Measurements from ENCODE around the gene SMIM8.
A peak's percentile ranks its signal among the peaks of the same experiment; 100 is the strongest.

The SMIM8 gene

DNA sequence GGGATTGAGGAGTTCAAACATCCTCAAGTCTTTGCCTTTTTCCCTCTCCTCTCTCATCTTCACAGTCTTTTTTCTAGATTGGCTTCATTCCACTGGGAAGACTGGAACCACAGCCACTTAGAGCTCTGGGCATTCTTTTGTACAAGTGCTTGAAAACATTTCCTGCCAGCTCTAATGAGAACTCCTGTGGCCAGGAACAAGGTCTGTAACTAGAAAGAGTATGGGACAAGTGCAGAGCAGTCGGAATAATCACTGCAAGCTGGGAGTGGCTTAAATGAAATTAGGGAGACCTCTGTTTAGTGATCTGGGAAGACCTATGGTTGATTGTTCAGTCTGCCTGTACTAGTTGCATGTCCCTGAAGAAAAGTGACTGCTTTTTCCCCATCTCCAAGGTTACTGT lies 41.0 kb upstream of the SMIM8 start:
- in situ Hi-C loops (cut with HindIII; ENCODE audit: low pct_ligation_motif_present, low sequenced_read_pairs) = no loop called here
- TF ChIP-seq, protein P1, sequence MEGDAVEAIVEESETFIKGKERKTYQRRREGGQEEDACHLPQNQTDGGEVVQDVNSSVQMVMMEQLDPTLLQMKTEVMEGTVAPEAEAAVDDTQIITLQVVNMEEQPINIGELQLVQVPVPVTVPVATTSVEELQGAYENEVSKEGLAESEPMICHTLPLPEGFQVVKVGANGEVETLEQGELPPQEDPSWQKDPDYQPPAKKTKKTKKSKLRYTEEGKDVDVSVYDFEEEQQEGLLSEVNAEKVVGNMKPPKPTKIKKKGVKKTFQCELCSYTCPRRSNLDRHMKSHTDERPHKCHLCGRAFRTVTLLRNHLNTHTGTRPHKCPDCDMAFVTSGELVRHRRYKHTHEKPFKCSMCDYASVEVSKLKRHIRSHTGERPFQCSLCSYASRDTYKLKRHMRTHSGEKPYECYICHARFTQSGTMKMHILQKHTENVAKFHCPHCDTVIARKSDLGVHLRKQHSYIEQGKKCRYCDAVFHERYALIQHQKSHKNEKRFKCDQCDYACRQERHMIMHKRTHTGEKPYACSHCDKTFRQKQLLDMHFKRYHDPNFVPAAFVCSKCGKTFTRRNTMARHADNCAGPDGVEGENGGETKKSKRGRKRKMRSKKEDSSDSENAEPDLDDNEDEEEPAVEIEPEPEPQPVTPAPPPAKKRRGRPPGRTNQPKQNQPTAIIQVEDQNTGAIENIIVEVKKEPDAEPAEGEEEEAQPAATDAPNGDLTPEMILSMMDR (IDR thresholded peaks at IDR 0.05; ENCODE audit: low read depth, low read length, missing control alignments) = no peak
- no peak overlapping the region for H3K27ac ChIP-seq

DNA sequence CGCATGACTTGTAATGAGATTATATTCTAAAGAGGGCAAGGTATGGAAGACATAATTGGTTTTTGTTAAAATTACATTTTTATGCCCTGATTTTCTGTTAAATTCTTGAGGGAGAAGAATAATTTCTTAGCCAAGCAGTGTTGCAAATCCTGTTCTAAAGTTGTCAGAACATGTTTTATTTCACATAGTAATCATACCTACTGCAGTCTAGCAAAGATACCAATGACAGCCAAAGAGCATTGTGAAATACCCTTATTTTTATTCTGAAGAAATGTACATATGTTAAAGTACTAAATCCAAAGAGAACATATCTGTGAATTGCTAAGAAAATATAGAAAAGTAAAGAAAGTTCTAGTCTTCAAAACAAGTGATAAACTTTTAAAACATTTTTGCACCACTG lies 39.6 kb upstream of the SMIM8 start:
- TF ChIP-seq, protein P1 (IDR thresholded peaks at IDR 0.05; ENCODE audit: low read depth, low read length, missing control alignments) = no peak
- in situ Hi-C loops (cut with HindIII; ENCODE audit: low pct_ligation_motif_present, low sequenced_read_pairs) = no loop called here
- no peak overlapping the region for H3K4me3 ChIP-seq (ENCODE audit: low read depth, low read length)
- H3K36me3 ChIP-seq (replicated peaks) = no peaks in the 10 kb centered on the region
- no peak overlapping the region for H3K27ac ChIP-seq
- no peaks in the 10 kb centered on the region for H3K27me3 ChIP-seq (replicated peaks)
- no peak for DNase-seq

More for the DNA sequence above, 41.0 kb upstream of the SMIM8 start:
- Histone ChIP-seq H3K4me3 (ENCODE audit: low read depth, low read length) (no peak overlapping the region), H3K27me3 (replicated peaks) (no peaks in the 10 kb centered on the region), H3K36me3 (replicated peaks) (no peaks in the 10 kb centered on the region)
- DNase-seq = no peak

DNA sequence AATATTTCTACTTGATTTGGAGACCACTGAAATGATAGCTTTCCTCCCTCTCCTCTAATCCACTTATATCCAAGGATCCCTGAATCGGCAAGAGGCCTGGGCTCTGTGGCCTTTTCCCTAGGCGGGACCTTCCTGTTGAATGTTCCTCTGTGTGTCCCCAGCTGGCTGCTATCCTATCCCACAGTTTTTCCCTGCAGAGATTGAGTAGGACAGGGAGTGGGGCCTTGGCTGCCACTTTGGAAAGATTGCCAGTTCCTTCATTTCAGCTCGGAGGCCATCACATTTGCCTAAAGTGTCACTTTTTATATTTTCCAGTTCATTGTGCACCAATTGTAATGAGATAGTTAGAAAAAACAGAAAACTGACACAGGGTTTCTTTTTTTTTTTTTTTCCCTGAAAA lies 38.9 kb upstream of the SMIM8 start:
- no peaks in the 10 kb centered on the region for H3K27me3 ChIP-seq (replicated peaks)
- no peaks in the 10 kb centered on the region for H3K36me3 ChIP-seq (replicated peaks)
- TF ChIP-seq, protein P1 (IDR thresholded peaks at IDR 0.05; ENCODE audit: low read depth, low read length, missing control alignments) = no peak
- DNase-seq = no peak
- no peak overlapping the region for H3K27ac ChIP-seq
- in situ Hi-C loops (cut with HindIII; ENCODE audit: low pct_ligation_motif_present, low sequenced_read_pairs) = no loop called here
- H3K4me3 ChIP-seq (ENCODE audit: low read depth, low read length) = no peak overlapping the region

DNA sequence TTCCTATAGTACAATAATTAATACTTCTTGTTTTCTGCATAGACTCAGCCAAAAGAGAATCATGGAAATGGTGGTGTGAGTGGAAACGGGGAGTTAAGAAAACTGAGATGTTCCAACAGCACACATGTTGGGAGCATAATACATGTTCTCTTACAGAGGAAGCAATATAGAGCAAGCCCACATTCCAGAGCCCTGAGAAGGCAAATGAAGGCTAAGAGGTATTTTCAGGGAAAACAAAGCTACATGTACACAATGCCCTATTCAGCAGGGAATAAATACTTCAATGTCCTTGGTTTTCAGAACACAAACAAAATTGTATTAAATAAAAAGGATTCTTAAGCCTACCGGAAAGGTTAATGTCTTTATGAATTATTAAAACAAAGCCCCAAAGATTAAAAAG lies 35.1 kb upstream of the SMIM8 start:
- TF ChIP-seq, protein P1 (IDR thresholded peaks at IDR 0.05; ENCODE audit: low read depth, low read length, missing control alignments) = no peak
- H3K27me3 ChIP-seq (replicated peaks) = no peaks in the 10 kb centered on the region
- no peaks in the 10 kb centered on the region for H3K36me3 ChIP-seq (replicated peaks)
- no peak overlapping the region for H3K27ac ChIP-seq
- in situ Hi-C loops (cut with HindIII; ENCODE audit: low pct_ligation_motif_present, low sequenced_read_pairs) = no loop called here
- no peak overlapping the region for H3K4me3 ChIP-seq (ENCODE audit: low read depth, low read length)
- DNase-seq = peak; percentile 28

DNA sequence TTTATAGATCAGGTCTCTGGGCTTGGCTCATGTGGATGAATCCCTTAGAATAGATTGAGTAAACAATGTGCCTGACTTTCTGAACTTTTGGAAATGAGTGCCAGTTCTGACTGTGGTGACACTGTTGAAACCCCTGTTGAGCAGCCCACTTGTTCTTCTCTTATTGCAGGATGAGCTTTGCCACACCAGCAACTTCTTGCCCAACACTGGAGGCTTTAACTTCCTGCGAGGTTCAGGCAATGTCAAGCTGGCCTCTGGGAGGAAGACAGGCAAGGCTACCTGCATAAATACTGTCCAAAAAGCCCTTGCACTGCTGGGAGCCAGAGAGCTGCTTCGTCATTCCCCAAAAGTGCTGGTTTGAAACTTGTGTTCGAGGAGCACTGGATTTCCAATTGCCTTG lies 32.8 kb upstream of the SMIM8 start:
- DNase-seq = no peak
- H3K4me3 ChIP-seq (ENCODE audit: low read depth, low read length) = no peak overlapping the region
- TF ChIP-seq, protein P1 (IDR thresholded peaks at IDR 0.05; ENCODE audit: low read depth, low read length, missing control alignments) = no peak
- H3K27ac ChIP-seq = no peak overlapping the region
- no peaks in the 10 kb centered on the region for H3K27me3 ChIP-seq (replicated peaks)
- in situ Hi-C loops (cut with HindIII; ENCODE audit: low pct_ligation_motif_present, low sequenced_read_pairs) = no loop called here
- H3K36me3 ChIP-seq (replicated peaks) = no peaks in the 10 kb centered on the region

DNA sequence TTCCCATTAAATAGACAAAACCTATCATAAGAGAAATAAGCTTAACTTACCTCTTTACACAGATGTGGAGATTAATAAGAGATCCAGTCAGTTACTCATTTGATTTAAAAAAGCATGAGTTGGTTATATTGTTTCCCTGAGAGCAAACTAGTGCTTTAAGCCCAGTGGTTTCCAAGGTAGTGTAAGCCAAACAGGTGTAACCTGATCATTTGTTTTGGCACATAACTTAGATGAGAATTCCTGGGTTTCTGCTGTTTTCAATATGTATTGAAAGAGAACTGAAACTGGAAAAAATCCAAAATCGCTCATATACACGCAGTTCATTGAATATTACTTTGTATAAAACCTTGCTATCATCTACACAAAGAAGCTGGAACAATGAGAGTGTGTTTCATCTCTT lies 30.5 kb upstream of the SMIM8 start:
- DNase-seq = no peak
- in situ Hi-C loops (cut with HindIII; ENCODE audit: low pct_ligation_motif_present, low sequenced_read_pairs) = no loop called here

More for the DNA sequence above, 30.5 kb upstream of the SMIM8 start:
- no peak overlapping the region for H3K27ac ChIP-seq
- H3K36me3 ChIP-seq (replicated peaks) = no peaks in the 10 kb centered on the region
- TF ChIP-seq, protein P1 (IDR thresholded peaks at IDR 0.05; ENCODE audit: low read depth, low read length, missing control alignments) = no peak
- H3K4me3 ChIP-seq (ENCODE audit: low read depth, low read length) = no peak overlapping the region
- no peaks in the 10 kb centered on the region for H3K27me3 ChIP-seq (replicated peaks)

Data from brain microvascular endothelial cell (primary cell).